WERI-Rb-1 (cell line): ENCODE data around the gene FBXW11.
A peak's percentile ranks its signal among the peaks of the same experiment; 100 is the strongest.

Experiments used
- DNase-seq: peaks from one replicate; pipeline ENCODE4 v3.0.0-alpha.2; 2020
- H3K27ac ChIP-seq: fragments of 250-450 bp; sonication (Bioruptor Pico); 2 replicates; pipeline ENCODE4 v1.5.1; 2020; ENCODE audit warnings: mild to moderate bottlenecking, moderate library complexity
- H3K27me3 ChIP-seq: fragments of 250-450 bp; sonication (Bioruptor Pico); 2 replicates; pipeline ENCODE4 v1.5.1; 2021; ENCODE audit warnings: mild to moderate bottlenecking, low read depth, moderate library complexity; ENCODE audit not compliant: insufficient read depth, severe bottlenecking
- H3K36me3 ChIP-seq: fragments of 250-450 bp; sonication (Bioruptor Pico); 2 replicates; pipeline ENCODE4 v1.5.1; 2020; ENCODE audit warnings: mild to moderate bottlenecking, moderate library complexity
- H3K4me3 ChIP-seq: 2 replicates; pipeline ENCODE4 v1.5.1; 2011; ENCODE audit warnings: low read depth, mild to moderate bottlenecking, control low read depth, low read length
- H3K9me3 ChIP-seq: fragments of 250-450 bp; sonication (Bioruptor Pico); 2 replicates; pipeline ENCODE4 v1.5.1; 2021; ENCODE audit warnings: mild to moderate bottlenecking, moderate library complexity; ENCODE audit not compliant: severe bottlenecking
- CTCF ChIP-seq: IDR thresholded peaks from 2 replicates; pipeline ENCODE4 v1.5.1; 2011; ENCODE audit warnings: low read depth, mild to moderate bottlenecking, control low read depth, inconsistent platforms, low read length

The FBXW11 gene

GRCh38 chr5:171908638-171909037, 97.8 kb downstream of the FBXW11 start:
- peaks cover 7% of the 10 kb centered on the region; the same call in 1 of the 2 replicates for H3K36me3 ChIP-seq

GRCh38 chr5:171907725-171908343, 98.6 kb downstream of the FBXW11 start:
- Histone ChIP-seq H3K27ac (no peak overlapping the region), H3K36me3 (peaks cover 7% of the 10 kb centered on the region; the same call in 1 of the 2 replicates), H3K27me3 (no peaks in the 10 kb centered on the region), H3K9me3 (no peaks in the 10 kb centered on the region), H3K4me3 (no peak overlapping the region)
- peak; percentile 46 for TF ChIP-seq CTCF
- peak; percentile 32 for DNase-seq

More at GRCh38 chr5:171908638-171909037, 97.8 kb downstream of the FBXW11 start:
- TF ChIP-seq CTCF, result no peak
- no peak for DNase-seq
- Histone ChIP-seq H3K4me3 (no peak overlapping the region), H3K27ac (no peak overlapping the region), H3K9me3 (no peaks in the 10 kb centered on the region), H3K27me3 (no peaks in the 10 kb centered on the region)

GRCh38 chr5:171906703-171907590, 99.5 kb downstream of the FBXW11 start:
- TF ChIP-seq CTCF, result no peak
- no peaks in the 10 kb centered on the region for H3K9me3 ChIP-seq
- H3K4me3 ChIP-seq, result no peak overlapping the region
- DNase-seq, result no peak
- peaks cover 7% of the 10 kb centered on the region; the same call in 1 of the 2 replicates for H3K36me3 ChIP-seq
- no peak overlapping the region for H3K27ac ChIP-seq
- H3K27me3 ChIP-seq, result no peaks in the 10 kb centered on the region

- Histone ChIP-seq H3K4me3 (no peak overlapping the region), H3K36me3 (peaks cover 7% of the 10 kb centered on the region; the same call in 1 of the 2 replicates), H3K9me3 (no peaks in the 10 kb centered on the region), H3K27ac (no peak overlapping the region), H3K27me3 (no peaks in the 10 kb centered on the region)
- no peak for DNase-seq
- no peak for TF ChIP-seq CTCF
These were observed 100.3 kb downstream of the FBXW11 start for GRCh38 chr5:171906066-171906570.

GRCh38 chr5:171904886-171905285, 101.6 kb downstream of the FBXW11 start:
- TF ChIP-seq CTCF, result no peak
- no peak overlapping the region for H3K27ac ChIP-seq

More at GRCh38 chr5:171904886-171905285, 101.6 kb downstream of the FBXW11 start:
- DNase-seq, result no peak
- H3K9me3 ChIP-seq, result no peaks in the 10 kb centered on the region
- peaks cover 5% of the 10 kb centered on the region; the same call in 1 of the 2 replicates for H3K36me3 ChIP-seq
- no peaks in the 10 kb centered on the region for H3K27me3 ChIP-seq
- no peak overlapping the region for H3K4me3 ChIP-seq
